Esophagus muscularis mucosa (tissue), 3 donors: Measurements from ENCODE around the gene THOC6.
"Not testable (repeated sequence)": the region's sequence is repeated elsewhere in the genome, so short reads cannot be mapped to it uniquely, and the experiment has no call there.

Experiments
- POLR2A ChIP-seq: fragments of 450-650 bp; IDR thresholded peaks from one replicate; pipeline ENCODE4 v1.6.1; 2017; ENCODE audit warnings: antibody characterized with exemption, moderate library complexity, mild to moderate bottlenecking, low read depth
- TF ChIP-seq, protein P1 (sequence below), 3 experiments: fragments of 200-600 bp in 2 of 3; fragments of 450-650 bp in 1 of 3; sonication (generic) in 2 of 3; IDR thresholded peaks; one replicate each; pipeline ENCODE4 v1.5.1; 2017 to 2019; ENCODE audit warnings: antibody characterized with exemption in 3 of 3, mild to moderate bottlenecking in 2 of 3, moderate library complexity in 1 of 3

DNA sequence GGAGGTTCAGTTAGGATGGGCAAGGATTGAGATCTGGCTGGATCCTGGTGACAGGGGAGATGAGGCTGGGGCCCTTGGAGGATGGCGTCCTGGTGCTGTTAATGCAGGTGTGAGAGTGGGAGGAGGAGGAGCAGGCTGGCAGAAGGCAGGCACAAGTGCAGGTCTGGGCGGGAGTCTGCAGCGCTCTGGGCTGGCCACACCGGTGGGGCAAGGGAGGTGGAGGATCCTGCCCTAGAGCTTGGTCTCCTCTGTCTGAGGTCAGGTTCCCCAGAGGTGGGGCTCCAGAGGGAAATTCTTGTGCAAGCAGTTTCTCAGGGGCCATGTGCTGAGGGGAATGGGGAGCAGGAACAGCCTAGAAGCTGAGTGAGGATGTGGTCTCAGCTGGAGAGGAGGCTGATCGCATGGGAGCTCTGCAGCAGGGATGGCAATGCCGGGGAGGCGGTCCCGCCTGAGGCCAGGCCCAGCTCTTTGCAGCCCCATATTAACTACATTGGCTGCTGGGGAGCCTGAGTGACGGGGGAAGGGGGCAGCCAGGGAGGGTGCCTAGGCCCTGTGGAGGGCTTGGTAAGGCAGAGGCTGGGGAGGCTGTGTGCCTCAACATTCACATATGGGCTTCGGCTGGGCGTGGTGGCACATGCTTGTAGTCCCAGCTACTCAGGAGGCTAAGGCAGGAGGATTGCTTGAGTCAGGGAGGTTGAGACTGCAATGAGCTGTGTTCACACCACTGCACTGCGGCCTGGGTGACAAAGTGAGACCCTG is 28.9 kb downstream of the THOC6 start:
- TF ChIP-seq, protein P1, sequence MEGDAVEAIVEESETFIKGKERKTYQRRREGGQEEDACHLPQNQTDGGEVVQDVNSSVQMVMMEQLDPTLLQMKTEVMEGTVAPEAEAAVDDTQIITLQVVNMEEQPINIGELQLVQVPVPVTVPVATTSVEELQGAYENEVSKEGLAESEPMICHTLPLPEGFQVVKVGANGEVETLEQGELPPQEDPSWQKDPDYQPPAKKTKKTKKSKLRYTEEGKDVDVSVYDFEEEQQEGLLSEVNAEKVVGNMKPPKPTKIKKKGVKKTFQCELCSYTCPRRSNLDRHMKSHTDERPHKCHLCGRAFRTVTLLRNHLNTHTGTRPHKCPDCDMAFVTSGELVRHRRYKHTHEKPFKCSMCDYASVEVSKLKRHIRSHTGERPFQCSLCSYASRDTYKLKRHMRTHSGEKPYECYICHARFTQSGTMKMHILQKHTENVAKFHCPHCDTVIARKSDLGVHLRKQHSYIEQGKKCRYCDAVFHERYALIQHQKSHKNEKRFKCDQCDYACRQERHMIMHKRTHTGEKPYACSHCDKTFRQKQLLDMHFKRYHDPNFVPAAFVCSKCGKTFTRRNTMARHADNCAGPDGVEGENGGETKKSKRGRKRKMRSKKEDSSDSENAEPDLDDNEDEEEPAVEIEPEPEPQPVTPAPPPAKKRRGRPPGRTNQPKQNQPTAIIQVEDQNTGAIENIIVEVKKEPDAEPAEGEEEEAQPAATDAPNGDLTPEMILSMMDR (IDR thresholded peaks at IDR 0.05), result not testable (repeated sequence)
- TF ChIP-seq POLR2A, result not testable (repeated sequence)
